ENCODE data around the gene PRAMEF13.
"Not testable (repeated sequence)": the region's sequence is repeated elsewhere in the genome, so short reads cannot be mapped to it uniquely, and the experiment has no call there.

Gene PRAMEF13

DNA sequence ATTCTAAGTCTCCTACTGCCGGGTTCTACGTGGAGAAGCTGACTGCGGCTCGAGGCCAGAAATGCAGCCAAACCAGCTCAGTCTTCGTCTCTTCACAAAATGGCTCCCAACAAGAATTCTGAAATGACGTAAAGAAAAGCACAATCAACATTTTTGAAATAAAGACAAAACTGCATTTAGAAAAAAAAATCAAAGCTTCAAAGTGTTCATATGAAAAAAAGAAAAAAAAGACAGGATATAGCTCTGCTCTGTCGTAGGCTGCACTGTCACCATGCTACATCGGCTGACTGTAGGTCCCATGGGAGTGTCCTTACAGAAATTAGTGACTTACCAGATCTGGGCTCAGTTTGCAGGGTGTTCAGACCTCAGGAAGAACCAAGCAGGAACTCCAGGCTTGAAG, 35.7 kb downstream of the PRAMEF13 start, which contains the start of gene HNRNPCL4:
Gene HNRNPCL4 (minus strand): TSS at position 101 of the 400 bp plus-strand sequence. CDS start 164 bp downstream, outside the sequence.
- DNase-seq, result not testable (repeated sequence)

GRCh38 chr1:13155909-13156308, 45.3 kb downstream of the PRAMEF13 start, which contains the start of gene PRAMEF26:
Gene PRAMEF26 (minus strand): TSS chr1:13156009. CDS start chr1:13153095, 2,914 bp downstream.
- not testable (repeated sequence) for DNase-seq
